K562 (cell line): ENCODE data around the gene MCM7. TPM values are rescaled to one million over a fixed set of nuclear protein-coding genes. Genes with fewer than 3 reads are reported as not detected.

ENCODE experiments used
- ATF7 ChIP-seq: fragments of 450-650 bp; IDR thresholded peaks from 2 replicates; pipeline ENCODE4 v1.7.1; 2014; ENCODE audit warnings: mild to moderate bottlenecking, moderate library complexity
- FOXK2 ChIP-seq, 2 experiments: fragments of 450-650 bp; IDR thresholded peaks in 1 of 2; conservative IDR thresholded peaks in 1 of 2; 2 replicates each; pipeline ENCODE4 v1.6.1; 2016; ENCODE audit warnings: low read depth in 2 of 2, mild to moderate bottlenecking in 1 of 2
- HBP1 ChIP-seq: fragments of 450-650 bp; formaldehyde crosslinking; IDR thresholded peaks from 2 replicates; pipeline ENCODE4 v1.4.0; 2022; ENCODE audit warnings: missing genetic modification characterization
- MTA3 ChIP-seq: fragments of 450-650 bp; formaldehyde crosslinking; IDR thresholded peaks from 2 replicates; pipeline ENCODE4 v1.6.1; 2017; ENCODE audit warnings: mild to moderate bottlenecking, borderline replicate concordance
- NELFE ChIP-seq: IDR thresholded peaks from 2 replicates; pipeline ENCODE4 v1.6.1; 2011; ENCODE audit warnings: mild to moderate bottlenecking; ENCODE audit not compliant: insufficient read depth, insufficient read length
- NFRKB ChIP-seq: fragments of 450-650 bp; IDR thresholded peaks from 2 replicates; pipeline ENCODE4 v1.6.1; 2016; ENCODE audit warnings: low read depth
- NKRF ChIP-seq: fragments of 450-650 bp; IDR thresholded peaks from 2 replicates; pipeline ENCODE4 v1.6.1; 2016; ENCODE audit warnings: borderline replicate concordance
- POLR2B ChIP-seq: fragments of 450-650 bp; IDR thresholded peaks from 2 replicates; pipeline ENCODE4 v1.6.1; 2018; ENCODE audit warnings: low read depth; ENCODE audit not compliant: partially characterized antibody
- RBM39 ChIP-seq: fragments of 200-400 bp; formaldehyde crosslinking; optimal IDR thresholded peaks from 2 replicates; pipeline ENCODE3; 2018; ENCODE audit warnings: low read depth, low read length
- ZBTB26 ChIP-seq: fragments of 450-650 bp; formaldehyde crosslinking; IDR thresholded peaks from 2 replicates; pipeline ENCODE4 v1.4.0; 2022; ENCODE audit warnings: missing genetic modification characterization
- ZBTB40 ChIP-seq, 2 experiments: fragments of 450-650 bp in 1 of 2; sonication (generic) in 1 of 2; formaldehyde crosslinking in 1 of 2; IDR thresholded peaks; 2 replicates each; pipeline versions ENCODE4 v1.7.1 to v1.9.0; 2016 to 2022; ENCODE audit warnings: inconsistent platforms in 1 of 2, mild to moderate bottlenecking in 1 of 2, missing genetic modification reagents in 1 of 2
- ZNF75A ChIP-seq: fragments of 450-650 bp; formaldehyde crosslinking; IDR thresholded peaks from 2 replicates; pipeline ENCODE4 v1.4.0; 2020; ENCODE audit warnings: mild to moderate bottlenecking
- ZNF830 ChIP-seq: fragments of 250-450 bp; sonication (Bioruptor Pico); IDR thresholded peaks from 2 replicates; pipeline ENCODE4 v1.5.0; 2021; ENCODE audit warnings: mild to moderate bottlenecking
- polyA plus RNA-seq, 8 experiments: library from polyadenylated mRNA; depleted of rRNA in 4 of 8; stranded (reverse) in 5 of 8; unstranded in 3 of 8; fragments of >200 nt; fragmentation: Nextera tagmentation in 2 of 8; fragmentation: Illumina TruSeq in 1 of 8; extraction: Ambion mirVana in 2 of 8; extraction: Trizol in 1 of 8; gene quantifications; 2 replicates each; pipeline versions ENCODE4 v1.2.1 to v1.2.3, GENCODE V29; 2011 to 2014; ENCODE audit warnings: inconsistent platforms in 1 of 8, missing spikeins in 1 of 8
- total RNA-seq, 7 experiments: library from RNA; depleted of rRNA in 6 of 7; stranded (reverse); fragments of >200 nt in 6 of 7; fragmentation: Illumina TruSeq in 2 of 7; extraction: Trizol in 2 of 7; gene quantifications; 2 replicates each; pipeline versions ENCODE4 v1.2.1 to v1.2.3, GENCODE V29; 2011 to 2021; ENCODE audit warnings: low replicate concordance in 1 of 7

Gene MCM7
- total and polyA plus RNA-seq, 9 of the 15 experiments (the other 6 are each of a cell fraction or from before 2014, with no cell fraction given): 329 to 856 (median 437) TPM

- TF ChIP-seq ZBTB40 (IDR thresholded peaks at IDR 0.05): peak; percentile 58; the same call in 1 of the 2 replicates
- no peak for TF ChIP-seq ZBTB40 (CRISPR knock-in tag; IDR thresholded peaks at IDR 0.05)
- TF ChIP-seq POLR2B: peak; percentile 61
- TF ChIP-seq ZBTB26: no peak
- TF ChIP-seq MTA3: peak; percentile 74; the same call in 1 of the 2 replicates
- TF ChIP-seq ATF7: 0 out of 2 replicates have a peak, but pooled peaks have one; percentile 36
- no peak for TF ChIP-seq FOXK2 (conservative IDR thresholded peaks at IDR 0.05 in 1 of 2, IDR thresholded peaks at IDR 0.05 in 1 of 2; ENCODE audit: low read depth in 2 of 2)
- TF ChIP-seq ZNF75A (CRISPR knock-in tag): peak; percentile 99
- peak; percentile 85; the same call in 1 of the 2 replicates for TF ChIP-seq NFRKB
- no peak for TF ChIP-seq NKRF
- no peak for TF ChIP-seq ZNF830 (CRISPR knock-in tag)
- no peak for TF ChIP-seq HBP1 (CRISPR knock-in tag)
- TF ChIP-seq RBM39: no peak
- TF ChIP-seq NELFE: no peak
Observed at GRCh38 chr7:100071018-100071723, 30.0 kb downstream of the MCM7 start (continued).
